ENCODE results near the gene SLC29A4.

The SLC29A4 gene

GRCh38 chr7:5282543-5283316 lies at the start of gene SLC29A4:
Gene SLC29A4 (plus strand): TSS chr7:5282943. CDS start chr7:5287817, 4,874 bp downstream.
- H3K4me3 ChIP-seq (ENCODE audit: low read depth, low read length) = peak within 1 kb of the TSS; percentile 38
- TF ChIP-seq WT1 (tag by site-specific recombination; IDR thresholded peaks at IDR 0.05) = peak; percentile 93
- TF ChIP-seq KLF17 (tag by site-specific recombination; IDR thresholded peaks at IDR 0.05) = peak; percentile 53; the same call in 1 of the 2 replicates
- TF ChIP-seq ZFHX2 (tag by site-specific recombination; conservative IDR thresholded peaks at IDR 0.05) = peak; percentile 89
- peak; percentile 35; the same call in 1 of the 2 replicates for TF ChIP-seq ZNF398 (tag by site-specific recombination; IDR thresholded peaks at IDR 0.05)
- peak; percentile 95 for TF ChIP-seq SP3 (tag by site-specific recombination; IDR thresholded peaks at IDR 0.05)
- no peak for TF ChIP-seq ZNF830 (tag by site-specific recombination; IDR thresholded peaks at IDR 0.05; ENCODE audit: low read depth)
- TF ChIP-seq ZBTB11 (tag by site-specific recombination; conservative IDR thresholded peaks at IDR 0.05; ENCODE audit: low read depth) = no peak
- 0 out of 2 replicates have a peak, but pooled peaks have one; percentile 40 for TF ChIP-seq ZNF324 (tag by site-specific recombination; IDR thresholded peaks at IDR 0.05)
- peak; percentile 26; the same call in 1 of the 2 replicates for TF ChIP-seq PRDM1 (tag by site-specific recombination; IDR thresholded peaks at IDR 0.05)
- TF ChIP-seq KLF8 (tag by site-specific recombination; IDR thresholded peaks at IDR 0.05) = peak; percentile 66; the same call in 1 of the 2 replicates
- peak; percentile 54; the same call in 1 of the 2 replicates for TF ChIP-seq ZNF513 (tag by site-specific recombination; IDR thresholded peaks at IDR 0.05)
- TF ChIP-seq EGR2 (tag by site-specific recombination; IDR thresholded peaks at IDR 0.05; ENCODE audit: low read depth) = peak; percentile 89
- TF ChIP-seq KLF7 (tag by site-specific recombination; IDR thresholded peaks at IDR 0.05; ENCODE audit: borderline replicate concordance) = no peak
- TF ChIP-seq ZSCAN30 (tag by site-specific recombination; IDR thresholded peaks at IDR 0.05) = no peak
- TF ChIP-seq PATZ1 (tag by site-specific recombination; IDR thresholded peaks at IDR 0.05) = peak; percentile 65; the same call in 1 of the 2 replicates
- TF ChIP-seq SP2 (tag by site-specific recombination; IDR thresholded peaks at IDR 0.05) = peak; percentile 51
- TF ChIP-seq ZNF555 (tag by site-specific recombination; conservative IDR thresholded peaks at IDR 0.05) = no peak
- TF ChIP-seq GLI2 (tag by site-specific recombination; IDR thresholded peaks at IDR 0.05; ENCODE audit: borderline replicate concordance, low read depth) = no peak
- TF ChIP-seq ZNF202 (tag by site-specific recombination; IDR thresholded peaks at IDR 0.05; ENCODE audit: borderline replicate concordance) = 0 out of 2 replicates have a peak, but pooled peaks have one; percentile 44
- TF ChIP-seq FEZF1 (tag by site-specific recombination; IDR thresholded peaks at IDR 0.05) = no peak
- no peak within 1 kb of the TSS for H3K27ac ChIP-seq (ENCODE audit: extremely low read depth, low read depth, low read length)
- no peaks in the 10 kb centered on the region; the same call in 1 of the 2 replicates for H3K4me1 ChIP-seq (ENCODE audit: control insufficient read depth, insufficient read depth, low read length)
- H3K9me3 ChIP-seq (ENCODE audit: control insufficient read depth, insufficient read depth, low read depth, low read length) = no peaks in the 10 kb centered on the region
- H3K36me3 ChIP-seq (ENCODE audit: control insufficient read depth in 2 of 2, insufficient read depth in 1 of 2, low read length in 2 of 2) = no peaks in the 10 kb centered on the region
- POLR2A ChIA-PET = no interaction called here
- CTCF ChIA-PET = no interaction called here
